H1 (cell line): Measurements from ENCODE around the gene ERP29. TPM values are rescaled to one million over a fixed set of nuclear protein-coding genes. Genes with fewer than 3 reads are reported as not detected.

Experiments used
- BACH1 ChIP-seq: IDR thresholded peaks from 2 replicates; pipeline ENCODE4 v1.6.1; 2012; ENCODE audit warnings: low read length, improper control_type of control experiment
- CHD1 ChIP-seq: IDR thresholded peaks from 2 replicates; pipeline ENCODE4 v1.6.1; 2012; ENCODE audit warnings: low read depth, low read length, improper control_type of control experiment
- EZH2 ChIP-seq: fragments of 200-600 bp; sonication (generic); IDR thresholded peaks from 2 replicates; pipeline ENCODE4 v1.7.1; 2012; ENCODE audit warnings: low read depth, mild to moderate bottlenecking, moderate library complexity, low read length, inconsistent platforms; ENCODE audit not compliant: severe bottlenecking
- JUN ChIP-seq: IDR thresholded peaks from 2 replicates; pipeline ENCODE4 v1.6.1; 2011; ENCODE audit warnings: low read depth, mild to moderate bottlenecking, improper control_type of control experiment, low read length
- KDM4A ChIP-seq: IDR thresholded peaks from one replicate; pipeline ENCODE4 v1.7.1; 2012; ENCODE audit warnings: low read depth, mild to moderate bottlenecking, moderate library complexity, low read length, inconsistent platforms; ENCODE audit not compliant: severe bottlenecking
- SP4 ChIP-seq: IDR thresholded peaks from 2 replicates; pipeline ENCODE4 v1.6.1; 2012; ENCODE audit warnings: low read length, inconsistent platforms
- polyA plus RNA-seq, 7 experiments: library from polyadenylated mRNA; depleted of rRNA in 3 of 7; stranded (reverse) in 5 of 7; unstranded in 2 of 7; fragments of >200 nt in 5 of 7; fragments of 200-250 nt in 2 of 7; gene quantifications; 1 replicate in 5 of 7; 2 replicates in 1 of 7; 4 replicates in 1 of 7; pipeline versions ENCODE4 v1.2.1 to v1.2.3, GENCODE V29; 2011 to 2013; ENCODE audit warnings: missing spikeins in 2 of 7, mixed read lengths in 2 of 7
- total RNA-seq: library from RNA; stranded (reverse); fragmentation: NEBNext Ultra II Directional; extraction: Animal tissue kit (Norgen Biotek cat#: 25700); gene quantifications from 2 replicates; pipeline ENCODE4 v1.2.1, GENCODE V29; 2021

The ERP29 gene
- total and polyA plus RNA-seq, 2 of the 8 experiments (the other 6 are each of a cell fraction or from before 2014, with no cell fraction given): 88.7 to 171 TPM

DNA sequence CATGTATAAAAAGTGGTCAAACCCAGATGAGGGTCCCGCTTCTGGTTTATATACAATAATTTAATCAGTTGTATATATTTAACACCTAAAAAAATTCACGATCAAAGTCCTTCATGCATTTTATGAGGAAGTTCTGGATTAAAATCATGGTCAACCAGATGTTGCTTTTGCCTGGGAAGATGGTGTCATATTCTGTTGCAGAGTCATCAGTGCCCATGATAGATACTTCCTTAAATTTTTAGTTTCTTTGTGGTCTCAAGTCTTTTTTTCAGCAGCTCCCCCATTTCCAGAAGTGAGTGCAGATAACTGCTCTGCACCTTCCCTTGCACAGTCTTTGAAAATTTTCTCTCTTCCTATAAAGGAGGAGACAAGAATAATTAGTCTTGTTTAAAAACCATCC lies 16.1 kb downstream of the ERP29 start (continued):
- TF ChIP-seq CHD1: no peak
- TF ChIP-seq SP4: no peak
- TF ChIP-seq EZH2: no peak
- no peak for TF ChIP-seq KDM4A
- TF ChIP-seq JUN: no peak
- no peak for TF ChIP-seq BACH1
